NB4 (cell line): Measurements from ENCODE around the gene FZD10.

Experiments
- CTCF ChIP-seq: IDR thresholded peaks from one replicate; pipeline ENCODE4 v1.5.1; 2012; ENCODE audit warnings: low read depth, low read length
- MYC ChIP-seq: IDR thresholded peaks from 2 replicates; pipeline ENCODE4 v1.6.1; 2011; ENCODE audit warnings: low read depth, low read length
- POLR2A ChIP-seq: IDR thresholded peaks from 2 replicates; pipeline ENCODE4 v1.6.1; 2011; ENCODE audit warnings: mild to moderate bottlenecking; ENCODE audit not compliant: insufficient read length; ENCODE audit errors: extremely low read depth

- TF ChIP-seq CTCF, result no peak
- no peak for TF ChIP-seq POLR2A
- no peak for TF ChIP-seq MYC
These were observed 31.2 kb upstream of the FZD10 start for GRCh38 chr12:130131025-130131424.
